Muscle layer of colon (tissue), 2 donors: Measurements from ENCODE around the gene FRG1.
"Not testable (repeated sequence)": the region's sequence is repeated elsewhere in the genome, so short reads cannot be mapped to it uniquely, and the experiment has no call there.

Source experiments
- H3K27ac ChIP-seq: one replicate; pipeline ENCODE4 v1.7.0; 2013; ENCODE audit warnings: low read depth, mild to moderate bottlenecking, low read length, moderate library complexity
- H3K27me3 ChIP-seq, 2 donors: one replicate each; pipeline ENCODE4 v1.7.0; 2013; ENCODE audit warnings: low read length in 2 of 2, mild to moderate bottlenecking in 2 of 2; ENCODE audit not compliant: insufficient read depth in 2 of 2, control insufficient read depth in 1 of 2
- H3K36me3 ChIP-seq: one replicate; pipeline ENCODE4 v1.7.0; 2013; ENCODE audit warnings: mild to moderate bottlenecking, low read length; ENCODE audit not compliant: insufficient read depth
- H3K4me1 ChIP-seq: one replicate; pipeline ENCODE4 v1.7.0; 2013; ENCODE audit warnings: mild to moderate bottlenecking, low read length; ENCODE audit not compliant: insufficient read depth
- H3K4me3 ChIP-seq, 2 donors: one replicate each; pipeline ENCODE4 v1.7.0; 2013; ENCODE audit warnings: low read length in 2 of 2, low read depth in 1 of 2, mild to moderate bottlenecking in 1 of 2, moderate library complexity in 1 of 2
- H3K9ac ChIP-seq: one replicate; pipeline ENCODE4 v1.7.0; 2013; ENCODE audit warnings: low read length
- H3K9me3 ChIP-seq: one replicate; pipeline ENCODE4 v1.7.0; 2013; ENCODE audit warnings: mild to moderate bottlenecking, low read length
- donor health status: abdominal sarcoma.
- donor health status: Adenocarcinoma of cecum.

Gene FRG1

DNA sequence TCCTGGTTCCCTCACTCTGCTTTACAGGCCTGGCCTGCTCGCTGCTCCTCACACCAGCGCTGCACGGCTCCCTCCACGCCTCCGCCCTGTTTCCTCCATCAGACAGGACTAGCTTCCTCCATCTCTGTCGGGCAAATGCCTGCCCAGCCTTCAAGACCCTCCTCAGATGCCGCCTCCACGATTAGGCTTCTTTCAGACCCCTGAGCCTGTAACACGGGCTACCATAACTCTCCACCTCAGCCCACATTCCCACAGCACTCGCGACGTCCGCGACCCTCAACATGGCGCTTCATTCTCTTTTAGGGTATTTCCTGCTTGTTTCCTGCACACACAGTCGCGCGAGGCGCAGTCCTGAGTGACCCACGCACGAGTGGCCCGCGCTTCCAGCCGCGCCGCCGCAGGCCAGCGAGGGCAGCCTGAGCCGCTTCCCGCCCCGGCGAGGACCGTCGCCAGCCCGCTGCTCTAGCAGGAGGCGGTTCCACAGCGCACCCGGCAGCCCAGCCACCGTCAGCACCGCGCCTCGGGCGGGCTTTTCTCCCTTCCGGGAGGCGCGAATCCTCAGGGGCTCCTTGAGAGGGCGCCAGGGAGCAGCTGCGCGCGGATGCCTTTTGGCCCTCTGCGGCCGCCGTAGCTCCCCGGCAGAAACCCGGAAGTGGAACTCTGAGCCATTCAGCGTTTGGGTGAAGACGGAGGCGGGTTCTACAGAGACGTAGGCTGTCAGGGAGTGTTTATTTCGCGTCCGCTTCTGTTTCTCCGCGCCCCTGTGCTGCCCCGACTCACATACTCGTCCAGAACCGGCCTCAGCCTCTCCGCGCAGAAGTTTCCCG lies at the start of gene FRG1:
TSS of gene FRG1 (plus strand) at position 695 of the 827 bp plus-strand sequence. CDS start 138 bp downstream, outside the sequence.
- no peaks in the 10 kb centered on the region for H3K9me3 ChIP-seq
- H3K4me1 ChIP-seq: peaks cover 7% of the 10 kb centered on the region
- peak within 1 kb of the TSS; percentile 65 for H3K9ac ChIP-seq
- H3K27me3 ChIP-seq: no peaks in the 10 kb centered on the region
- peak within 1 kb of the TSS; percentile 63 to 83 for H3K4me3 ChIP-seq
- no peaks in the 10 kb centered on the region for H3K36me3 ChIP-seq
- H3K27ac ChIP-seq: peak within 1 kb of the TSS; percentile 83

DNA sequence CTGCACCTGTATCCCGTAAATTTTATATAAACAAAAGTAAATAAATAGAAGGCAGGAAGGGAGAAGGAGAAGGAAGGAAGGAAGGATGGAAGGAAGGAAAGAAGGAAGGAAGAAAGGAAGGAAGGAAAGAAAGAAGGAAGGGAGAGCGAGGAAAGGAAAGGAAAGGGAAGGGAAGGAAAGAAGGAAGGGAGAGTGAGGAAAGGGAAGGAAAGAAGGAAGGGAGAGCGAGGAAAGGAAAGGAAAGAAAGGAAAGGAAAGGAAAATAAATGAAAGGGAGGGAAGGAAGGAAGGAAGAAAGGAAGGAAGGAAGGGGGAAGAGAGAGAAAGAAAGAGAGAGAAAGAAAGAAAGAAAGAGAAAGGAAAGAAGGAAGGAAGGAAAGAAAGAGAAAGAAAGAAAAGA lies 43.0 kb upstream of the FRG1 start:
- Histone ChIP-seq H3K27me3 (no peaks in the 10 kb centered on the region), H3K36me3 (no peaks in the 10 kb centered on the region), H3K4me1 (no peaks in the 10 kb centered on the region), H3K9ac (no peak overlapping the region), H3K27ac (no peak overlapping the region), H3K4me3 (no peak overlapping the region), H3K9me3 (no peaks in the 10 kb centered on the region)

DNA sequence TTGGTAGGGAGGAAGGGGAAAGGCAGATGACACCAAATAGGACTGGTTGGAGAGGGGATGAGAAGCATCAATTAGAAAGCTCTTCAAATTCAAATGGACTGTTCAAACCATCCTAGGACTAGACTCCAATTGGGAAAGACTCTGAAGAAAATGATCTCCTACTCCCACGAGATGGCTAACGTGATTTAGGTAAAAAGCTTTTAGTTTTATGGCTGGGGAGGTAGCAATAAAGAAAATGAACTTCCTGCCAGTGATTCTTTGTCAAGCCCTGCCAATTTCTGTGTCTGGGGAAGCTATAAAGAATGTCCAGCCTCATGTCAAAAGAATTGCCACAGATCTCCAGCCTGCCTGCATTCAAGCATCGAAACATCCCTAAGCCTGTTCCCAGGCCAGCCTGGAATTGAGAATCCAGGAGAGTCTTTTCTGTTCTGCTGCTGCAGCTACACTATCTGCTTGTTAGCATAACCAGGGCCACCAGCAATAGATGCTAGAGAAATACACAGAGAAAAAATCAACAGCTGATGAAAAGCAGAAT lies 41.1 kb upstream of the FRG1 start:
- not testable (repeated sequence) for H3K27ac ChIP-seq, H3K36me3 ChIP-seq, H3K9me3 ChIP-seq, H3K27me3 ChIP-seq, H3K9ac ChIP-seq, H3K4me1 ChIP-seq, H3K4me3 ChIP-seq

DNA sequence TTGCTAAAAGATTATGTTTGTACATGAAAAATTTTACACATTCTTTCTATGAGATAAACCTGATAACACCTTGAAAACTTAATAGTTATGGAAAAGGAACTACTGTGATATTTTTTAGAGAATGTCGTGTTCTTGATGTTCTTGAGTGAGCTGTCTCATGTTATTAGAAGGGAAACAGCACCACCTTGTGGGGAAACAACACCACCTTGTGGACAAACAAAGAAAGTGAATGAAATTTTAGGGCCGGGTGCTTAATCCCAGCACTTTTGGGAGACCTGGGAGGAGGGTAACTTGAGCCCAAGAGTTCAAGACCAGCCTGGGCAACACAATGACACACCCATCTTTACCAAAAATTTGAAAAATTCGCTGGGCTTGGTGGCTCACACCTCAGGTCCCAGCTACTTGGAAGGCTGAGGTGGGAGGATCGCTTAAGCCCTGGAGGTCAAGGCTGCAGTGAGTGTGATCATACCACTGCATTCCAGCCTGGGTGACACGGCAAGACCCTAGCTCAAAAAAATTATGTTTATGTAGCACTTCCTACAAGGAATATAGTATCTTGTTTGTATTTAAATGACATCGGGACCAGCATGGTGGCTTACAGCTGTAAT lies 36.1 kb upstream of the FRG1 start:
- not testable (repeated sequence) for H3K27me3 ChIP-seq, H3K4me1 ChIP-seq

DNA sequence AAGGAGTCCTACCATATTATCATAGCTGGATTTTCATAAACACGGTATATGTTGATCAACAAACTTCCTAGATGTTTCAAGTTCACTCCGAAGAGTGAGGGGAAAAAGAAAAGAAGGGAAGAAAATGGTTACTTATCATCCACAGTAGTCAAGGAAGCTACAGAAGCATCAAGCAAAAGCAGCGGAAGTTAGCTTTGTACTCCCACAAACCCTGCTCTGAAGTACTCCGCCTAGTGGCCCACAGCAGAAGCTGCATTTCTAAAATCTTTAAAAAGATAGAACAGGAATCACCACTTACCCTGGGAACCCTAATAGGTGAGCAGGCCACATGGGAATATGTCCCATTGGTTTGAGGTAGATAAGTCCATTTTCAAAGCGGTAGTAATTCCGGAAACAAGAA lies 28.5 kb upstream of the FRG1 start:
- no peak overlapping the region for H3K9ac ChIP-seq
- no peak overlapping the region for H3K27ac ChIP-seq
- no peaks in the 10 kb centered on the region for H3K4me1 ChIP-seq
- H3K4me3 ChIP-seq: no peak overlapping the region
- H3K27me3 ChIP-seq: no peaks in the 10 kb centered on the region
- H3K36me3 ChIP-seq: no peaks in the 10 kb centered on the region
- H3K9me3 ChIP-seq: no peaks in the 10 kb centered on the region

More for the DNA sequence above, 36.1 kb upstream of the FRG1 start:
- not testable (repeated sequence) for H3K4me3 ChIP-seq, H3K9me3 ChIP-seq, H3K27ac ChIP-seq, H3K36me3 ChIP-seq, H3K9ac ChIP-seq

DNA sequence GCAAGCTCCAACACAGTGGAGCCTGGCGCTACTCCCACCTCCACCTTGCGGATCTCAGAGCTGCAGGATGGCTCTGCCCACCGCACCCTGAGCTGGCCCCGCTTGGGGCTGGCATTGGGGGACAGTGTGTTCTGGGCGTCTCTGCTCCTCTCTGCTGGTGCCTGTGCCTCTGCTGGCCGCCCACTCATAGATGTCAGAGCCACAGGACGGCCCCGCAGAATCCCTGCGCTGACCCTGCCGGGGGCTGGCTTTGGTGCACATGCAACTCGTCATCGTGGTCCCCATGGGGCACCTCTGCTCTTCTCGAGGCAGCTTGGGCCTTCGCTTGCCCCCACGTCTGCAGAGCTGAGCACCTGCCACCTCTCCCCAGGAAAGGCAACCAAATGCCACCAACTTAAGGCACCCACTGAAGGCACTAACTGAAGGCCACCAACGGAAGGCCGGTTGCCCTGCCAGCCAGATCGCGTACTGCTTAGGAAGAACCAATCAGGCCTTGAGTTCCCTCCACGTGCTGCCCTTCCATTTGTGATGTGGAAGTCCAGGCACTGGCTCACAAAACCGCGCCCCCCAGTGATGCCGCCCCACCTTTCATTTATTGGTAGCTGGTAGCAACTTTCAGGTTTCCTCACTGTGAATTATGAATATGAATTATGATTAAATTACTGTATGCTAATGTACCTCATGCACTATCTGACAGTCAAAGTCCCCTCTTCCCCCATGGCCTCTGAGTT lies 23.3 kb upstream of the FRG1 start:
- H3K4me1 ChIP-seq: no peaks in the 10 kb centered on the region
- H3K9me3 ChIP-seq: peaks cover 9% of the 10 kb centered on the region
- no peak overlapping the region for H3K4me3 ChIP-seq
- no peaks in the 10 kb centered on the region for H3K27me3 ChIP-seq
- no peak overlapping the region for H3K27ac ChIP-seq
- no peak overlapping the region for H3K9ac ChIP-seq
- no peaks in the 10 kb centered on the region for H3K36me3 ChIP-seq

DNA sequence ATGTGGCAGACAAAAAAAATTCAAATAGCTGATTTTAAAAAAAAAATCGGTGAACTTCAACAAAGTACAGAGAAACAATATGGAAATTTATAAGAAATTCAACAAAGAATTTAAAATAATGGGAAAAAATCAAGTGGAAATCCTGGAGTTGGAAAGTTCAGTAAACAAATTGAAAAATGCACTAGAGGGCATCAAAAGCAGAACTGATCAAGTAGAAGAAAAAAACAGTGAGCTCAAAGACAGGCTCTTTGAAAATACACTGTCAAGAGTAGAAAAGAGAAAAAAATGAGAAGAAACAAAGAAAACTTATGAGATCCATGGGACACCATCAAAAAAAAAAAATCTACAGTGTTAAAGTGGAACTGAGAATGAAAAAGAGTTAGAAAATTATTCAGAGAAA lies 19.6 kb upstream of the FRG1 start:
- Histone ChIP-seq H3K36me3 (no peaks in the 10 kb centered on the region), H3K9ac (no peak overlapping the region), H3K27ac (no peak overlapping the region), H3K4me1 (no peaks in the 10 kb centered on the region), H3K4me3 (no peak overlapping the region), H3K9me3 (peaks cover 9% of the 10 kb centered on the region), H3K27me3 (no peaks in the 10 kb centered on the region)

DNA sequence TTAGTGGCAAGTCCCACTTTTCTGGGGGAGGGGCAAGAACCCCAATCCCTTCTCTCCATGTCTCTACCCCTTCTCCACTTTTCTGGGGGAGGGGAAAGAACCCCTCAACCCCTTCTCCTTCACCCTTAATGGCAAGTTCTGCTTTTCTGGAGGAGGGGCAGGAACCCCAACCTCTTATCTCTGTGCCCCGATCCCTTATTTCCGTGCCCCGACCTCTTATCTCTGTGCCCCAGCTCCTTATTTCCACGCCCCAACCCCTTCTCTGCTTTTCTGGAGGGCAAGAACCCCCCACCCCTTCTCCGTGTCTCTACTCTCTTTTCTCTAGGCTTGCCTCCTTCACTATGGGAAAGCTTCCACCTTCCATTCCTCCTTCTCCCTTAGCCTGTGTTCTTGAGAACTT lies 13.9 kb upstream of the FRG1 start:
- H3K9me3 ChIP-seq, H3K27me3 ChIP-seq, H3K9ac ChIP-seq, H3K4me3 ChIP-seq, H3K27ac ChIP-seq, H3K36me3 ChIP-seq, H3K4me1 ChIP-seq: not testable (repeated sequence)

DNA sequence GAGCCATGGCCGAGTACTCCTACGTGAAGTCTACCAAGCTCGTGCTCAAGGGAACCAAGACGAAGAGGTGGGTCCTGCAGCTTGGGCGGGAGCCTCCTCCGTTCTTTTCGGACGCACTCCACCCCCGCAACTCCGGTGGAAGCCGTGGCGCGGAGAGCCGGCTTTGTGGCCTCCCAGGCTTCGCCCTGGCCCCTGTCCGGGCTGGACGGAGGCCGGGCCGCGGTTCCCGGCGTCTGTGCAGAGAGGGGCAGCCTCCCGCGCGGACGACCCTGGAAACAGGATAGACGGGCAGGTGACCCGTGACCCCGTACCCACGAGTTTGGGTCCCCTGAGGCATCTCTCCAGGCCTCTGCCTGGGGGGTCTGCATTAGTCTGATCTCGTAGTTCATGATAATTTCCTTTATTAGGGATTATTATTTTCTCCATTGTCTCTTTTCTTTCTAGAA lies 356 bp downstream of the FRG1 start:
- Histone ChIP-seq H3K4me3 (peak overlapping the region; percentile 63 to 83), H3K27me3 (no peaks in the 10 kb centered on the region), H3K27ac (peak overlapping the region; percentile 83), H3K36me3 (no peaks in the 10 kb centered on the region), H3K4me1 (peaks cover 7% of the 10 kb centered on the region), H3K9ac (peak overlapping the region; percentile 65), H3K9me3 (no peaks in the 10 kb centered on the region)

DNA sequence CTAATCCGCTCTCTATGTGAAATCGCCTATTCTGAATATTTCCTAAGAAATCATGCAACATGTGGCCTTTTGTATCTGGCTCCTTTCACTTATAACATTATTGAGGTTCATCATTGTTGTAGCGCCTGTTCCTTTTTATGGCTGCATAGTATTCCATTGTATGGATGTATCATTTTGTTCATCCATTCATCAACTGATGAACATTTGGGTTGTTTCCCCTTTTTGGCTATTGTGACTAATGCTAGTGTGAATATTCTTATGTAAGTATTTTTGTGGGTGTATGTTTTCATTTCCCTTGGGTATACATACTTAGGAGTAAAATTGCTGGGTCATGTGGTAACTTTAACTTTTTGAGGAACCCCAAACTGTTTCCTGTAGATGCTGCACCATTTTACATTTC lies 1.7 kb downstream of the FRG1 start:
- H3K4me1 ChIP-seq, H3K9me3 ChIP-seq, H3K27ac ChIP-seq, H3K36me3 ChIP-seq, H3K4me3 ChIP-seq, H3K27me3 ChIP-seq, H3K9ac ChIP-seq: not testable (repeated sequence)

DNA sequence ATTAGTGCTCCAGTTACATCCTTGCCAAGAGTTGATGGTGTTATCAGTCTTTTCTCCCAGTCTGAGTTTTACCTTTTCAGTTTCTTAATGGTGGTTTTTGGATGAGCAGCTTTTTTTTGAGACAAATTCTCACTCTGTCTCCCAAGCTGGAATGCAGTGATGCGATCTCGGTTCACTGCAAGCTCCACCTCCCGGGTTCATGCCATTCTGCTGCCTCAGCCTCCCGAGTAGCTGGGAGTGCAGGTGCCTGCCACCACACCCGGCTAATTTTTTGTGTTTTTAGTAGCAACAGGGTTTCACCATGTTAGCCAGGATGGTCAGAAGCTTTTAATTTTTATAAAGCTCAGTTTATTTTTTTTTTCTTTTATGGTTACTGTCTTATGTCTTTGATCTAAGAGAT lies 3.4 kb downstream of the FRG1 start:
- H3K4me1 ChIP-seq, H3K4me3 ChIP-seq, H3K27me3 ChIP-seq, H3K36me3 ChIP-seq, H3K9ac ChIP-seq, H3K27ac ChIP-seq, H3K9me3 ChIP-seq: not testable (repeated sequence)
